HepG2 (cell line): ENCODE data around the gene NEDD4L. TPM values are rescaled to one million over a fixed set of nuclear protein-coding genes. Genes with fewer than 3 reads are reported as not detected.

Experiments
- ATAC-seq: fragments of 200-7000 bp; cut with Tn5 transposase; 3 replicates; pipeline ENCODE4 v1.9.1; 2020; ENCODE audit warnings: mild to moderate bottlenecking, moderate library complexity
- BruUV-seq: library from RNA; stranded (reverse); fragments of 400-500 nt; replicated peaks from 2 replicates; lab custom pipeline; 2021; lab: Mats Ljungman, UMichigan
- CTCF ChIA-PET: fragments of 300-600 bp; formaldehyde crosslinking; extraction: SDS; loops from one replicate; lab custom pipeline; 2021; ENCODE audit warnings: low total read pairs, inconsistent platforms, low intra/inter-chr PET ratio; lab: Yijun Ruan, JAX
- POLR2A ChIA-PET: fragments of 350-600 bp; sonication (Branson Sonifier 250); formaldehyde crosslinking; loops from one replicate; lab custom pipeline; 2020; ENCODE audit warnings: antibody characterized with exemption, inconsistent platforms; lab: Yijun Ruan, JAX
- DNase-seq: peaks from one replicate; pipeline ENCODE4 v3.0.0-alpha.2; 2015; ENCODE audit warnings: low spot score
- FAIRE-seq: peaks from 3 replicates; lab custom pipeline; 2011; peaks lifted over from hg19 to GRCh38; lab: Jason Lieb, UNC
- H2AFZ ChIP-seq: one replicate; pipeline ENCODE4 v1.6.1; 2011; ENCODE audit warnings: low read length, inconsistent platforms
- H3K27ac ChIP-seq: fragments of 300-600 bp; 3 replicates; pipeline ENCODE4 v1.8.0; 2011; ENCODE audit warnings: mixed run types, mild to moderate bottlenecking, mixed read lengths, low read length, inconsistent platforms; ENCODE audit not compliant: insufficient read depth; ENCODE audit errors: extremely low read length
- H3K27me3 ChIP-seq, 2 experiments: fragments of 200-600 bp in 1 of 2; 2 replicates in 1 of 2; 3 replicates in 1 of 2; pipeline versions ENCODE4 v1.6.0 to v1.8.0; 2011; ENCODE audit warnings: low read length in 2 of 2, mild to moderate bottlenecking in 2 of 2, moderate library complexity in 2 of 2, inconsistent platforms in 1 of 2; ENCODE audit not compliant: insufficient read depth in 2 of 2, control insufficient read depth in 1 of 2
- H3K36me3 ChIP-seq, 2 experiments: fragments of 200-600 bp in 1 of 2; replicated peaks in 1 of 2; 2 replicates in 1 of 2; 3 replicates in 1 of 2; pipeline versions ENCODE4 v1.5.1 to v1.8.0; 2011; ENCODE audit warnings: low read length in 2 of 2, inconsistent platforms in 1 of 2; ENCODE audit not compliant: insufficient read depth in 2 of 2, control insufficient read depth in 1 of 2
- H3K4me1 ChIP-seq: 2 replicates; pipeline ENCODE4 v1.5.1; 2012; ENCODE audit warnings: low read length, inconsistent platforms; ENCODE audit not compliant: insufficient read depth
- H3K4me2 ChIP-seq: 2 replicates; pipeline ENCODE4 v1.6.0; 2011; ENCODE audit warnings: low read depth, low read length, inconsistent platforms
- H3K4me3 ChIP-seq, 3 experiments: fragments of 200-600 bp in 1 of 3; sonication (generic), shearing (Covaris generic) in 1 of 3; replicated peaks in 1 of 3; 2 replicates each; pipeline ENCODE4 v1.5.1; 2011 to 2016; ENCODE audit warnings: low read length in 3 of 3, inconsistent platforms in 2 of 3, low read depth in 2 of 3, mild to moderate bottlenecking in 2 of 3, control low read depth in 1 of 3, mixed read lengths in 1 of 3; ENCODE audit not compliant: insufficient read depth in 1 of 3
- H3K79me2 ChIP-seq: one replicate; pipeline ENCODE4 v1.6.1; 2011; ENCODE audit warnings: low read length, inconsistent platforms; ENCODE audit not compliant: insufficient read depth
- H3K9ac ChIP-seq: 2 replicates; pipeline ENCODE4 v1.6.0; 2011; ENCODE audit warnings: mild to moderate bottlenecking, low read depth, low read length, inconsistent platforms; ENCODE audit not compliant: insufficient read depth
- H3K9me3 ChIP-seq: 2 replicates; pipeline ENCODE4 v1.5.1; 2012; ENCODE audit warnings: mild to moderate bottlenecking, low read length
- H4K20me1 ChIP-seq: 2 replicates; pipeline ENCODE4 v1.6.0; 2011; ENCODE audit warnings: inconsistent platforms, mild to moderate bottlenecking, low read length, moderate library complexity; ENCODE audit not compliant: insufficient read depth
- ARID3A ChIP-seq: IDR thresholded peaks from 2 replicates; pipeline ENCODE4 v1.6.1; 2012; ENCODE audit warnings: low read depth, low read length, improper control_type of control experiment
- MEIS2 ChIP-seq: sonication (generic); formaldehyde crosslinking; IDR thresholded peaks from 2 replicates; pipeline ENCODE4 v1.9.0; 2021; ENCODE audit warnings: mild to moderate bottlenecking, missing genetic modification reagents
- MLLT10 ChIP-seq: sonication (generic); formaldehyde crosslinking; IDR thresholded peaks from 2 replicates; pipeline ENCODE4 v1.4.0; 2020; ENCODE audit warnings: missing genetic modification reagents
- POLR2A ChIP-seq, 2 experiments: IDR thresholded peaks; 2 replicates each; pipeline ENCODE4 v1.6.1; 2011; ENCODE audit warnings: low read depth in 2 of 2, low read length in 2 of 2, mild to moderate bottlenecking in 1 of 2, moderate library complexity in 1 of 2; ENCODE audit not compliant: insufficient read depth in 1 of 2
- SPEN ChIP-seq: sonication (generic); formaldehyde crosslinking; IDR thresholded peaks from 2 replicates; pipeline ENCODE4 v1.5.1; 2020; ENCODE audit warnings: low read depth, mild to moderate bottlenecking, missing genetic modification reagents
- ZKSCAN8 ChIP-seq: IDR thresholded peaks from 2 replicates; pipeline ENCODE4 v1.6.1; 2016; ENCODE audit warnings: borderline replicate concordance, missing genetic modification reagents, missing compliant biosample characterization
- ZNF136 ChIP-seq: sonication (generic); formaldehyde crosslinking; IDR thresholded peaks from 2 replicates; pipeline ENCODE4 v1.8.1; 2022; ENCODE audit warnings: low read depth, mild to moderate bottlenecking, moderate library complexity, missing genetic modification reagents
- ZNF354B ChIP-seq: sonication (generic); formaldehyde crosslinking; IDR thresholded peaks from 2 replicates; pipeline ENCODE4 v1.8.0; 2022; ENCODE audit warnings: mild to moderate bottlenecking, missing genetic modification reagents
- ZNF562 ChIP-seq: sonication (generic); formaldehyde crosslinking; IDR thresholded peaks from 2 replicates; pipeline ENCODE4 v1.8.0; 2022; ENCODE audit warnings: missing genetic modification reagents, borderline replicate concordance
- WGBS: methylation state at CpG from one replicate; pipeline ENCODE4 v1.1.6; 2017; ENCODE audit warnings: low lambda C conversion rate; 5-methylcytosine and 5-hydroxymethylcytosine counted together
- in situ Hi-C: cut with HindIII; loops from 2 replicates; pipeline ENCODE4 v1.10.0; 2017; ENCODE audit warnings: low pct_unique_long_range_greater_than_20kb; ENCODE audit not compliant: extremely low pct_ligation_motif_present
- intact Hi-C: fragments of 100-400 bp; cut with micrococcal nuclease; formaldehyde crosslinking; loops from one replicate; pipeline ENCODE4 v1.10.0; 2022; ENCODE audit not compliant: unreplicated experiment
- polyA plus RNA-seq, 8 experiments: library from polyadenylated mRNA; depleted of rRNA in 3 of 8; stranded (reverse) in 7 of 8; unstranded in 1 of 8; fragments of >200 nt; fragmentation: Illumina TruSeq in 4 of 8; extraction: Trizol in 4 of 8; gene quantifications; 2 replicates each; pipeline versions ENCODE4 v1.2.1 to v1.2.3, GENCODE V29; 2011 to 2016; ENCODE audit warnings: low read depth in 4 of 8, missing spikeins in 1 of 8, mixed read lengths in 1 of 8; ENCODE audit not compliant: insufficient read depth in 1 of 8
- total RNA-seq, 5 experiments: library from RNA; depleted of rRNA; stranded (reverse); fragments of >200 nt; fragmentation: Illumina TruSeq; extraction: Trizol; gene quantifications; 2 replicates each; pipeline ENCODE4 v1.2.3, GENCODE V29; 2016; ENCODE audit warnings: low read depth in 1 of 5

NEDD4L gene
- total and polyA plus RNA-seq, 2 of the 13 experiments (the other 11 are each of a cell fraction or from before 2014, with no cell fraction given), result 168 to 390 TPM

GRCh38 chr18:58124475-58124874 is 80.4 kb downstream of the NEDD4L start:
- CTCF ChIA-PET, result no interaction called here

More at GRCh38 chr18:58124475-58124874, 80.4 kb downstream of the NEDD4L start:
- Histone ChIP-seq H2AFZ (no peak overlapping the region), H3K27ac (no peak overlapping the region), H3K9me3 (no peaks in the 10 kb centered on the region), H3K36me3 (no peaks in the 10 kb centered on the region; a peak in 1 of 5 replicates), H4K20me1 (peaks cover 4% of the 10 kb centered on the region; the same call in 1 of the 2 replicates), H3K9ac (no peak overlapping the region), H3K27me3 (no peaks in the 10 kb centered on the region), H3K4me1 (peaks cover 18% of the 10 kb centered on the region), H3K4me3 (no peak overlapping the region), H3K4me2 (no peak overlapping the region), H3K79me2 (peaks cover 16% of the 10 kb centered on the region)
- TF ChIP-seq SPEN (no peak), ZNF136 (CRISPR knock-in tag) (no peak), ARID3A (no peak), ZNF562 (CRISPR knock-in tag) (no peak), POLR2A (IDR thresholded peaks at IDR 0.05; ENCODE audit: insufficient read depth in 1 of 2, low read depth in 2 of 2, low read length in 2 of 2) (no peak), MLLT10 (CRISPR knock-in tag) (no peak), ZKSCAN8 (CRISPR knock-in tag) (no peak), MEIS2 (CRISPR knock-in tag) (no peak), ZNF354B (no peak)
- POLR2A ChIA-PET, result no interaction called here
- intact Hi-C loops, result no loop called here
- WGBS, result 63% methylated on average over 3 of the region's 3 CpGs
- BruUV-seq, result no TSS peak
- ATAC-seq, result no peak
- no peak for DNase-seq
- no peak for FAIRE-seq
- in situ Hi-C loops, result loop anchor here (10.0 to 25.0 kb wide), 2 partner anchors 170 to 237 kb away; no protein-coding TSS in a partner anchor
